ENCODE data around the gene EFNA5.

DNA sequence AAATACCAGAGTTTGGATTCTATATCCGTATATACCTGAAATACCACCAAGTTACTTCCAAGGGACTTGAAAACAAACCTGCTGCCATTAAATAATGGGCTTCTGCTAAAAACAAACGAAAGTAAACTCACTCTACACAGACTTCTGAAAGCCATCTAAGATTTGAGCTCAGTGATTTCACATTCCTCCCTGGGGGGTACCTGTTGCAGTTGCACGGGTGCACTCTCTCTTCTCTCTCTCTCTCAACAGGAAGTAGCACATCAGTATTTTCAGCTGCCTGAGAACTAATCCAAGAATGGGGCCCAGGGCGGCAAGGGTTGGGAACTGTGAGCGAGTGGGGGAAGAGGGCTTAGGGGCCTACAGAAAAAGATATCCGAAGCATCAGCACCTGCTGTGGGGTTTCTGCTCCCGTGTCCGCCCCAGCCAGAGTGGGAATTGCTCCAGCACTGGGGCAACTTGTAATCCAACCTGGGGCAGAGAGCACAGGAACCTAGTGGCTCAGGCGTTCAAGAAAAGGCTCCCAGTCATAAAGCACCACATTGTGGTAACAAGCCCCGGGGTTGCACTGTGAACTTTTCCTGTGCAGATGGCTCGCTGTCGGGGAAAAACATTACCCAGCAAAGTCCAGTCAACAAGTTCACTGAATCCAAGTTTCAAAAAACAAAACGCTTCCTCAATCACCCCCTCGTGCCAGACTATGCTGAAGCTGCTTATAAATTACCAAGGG lies 99.8 kb downstream of the EFNA5 start:
- TF ChIP-seq, protein P1, sequence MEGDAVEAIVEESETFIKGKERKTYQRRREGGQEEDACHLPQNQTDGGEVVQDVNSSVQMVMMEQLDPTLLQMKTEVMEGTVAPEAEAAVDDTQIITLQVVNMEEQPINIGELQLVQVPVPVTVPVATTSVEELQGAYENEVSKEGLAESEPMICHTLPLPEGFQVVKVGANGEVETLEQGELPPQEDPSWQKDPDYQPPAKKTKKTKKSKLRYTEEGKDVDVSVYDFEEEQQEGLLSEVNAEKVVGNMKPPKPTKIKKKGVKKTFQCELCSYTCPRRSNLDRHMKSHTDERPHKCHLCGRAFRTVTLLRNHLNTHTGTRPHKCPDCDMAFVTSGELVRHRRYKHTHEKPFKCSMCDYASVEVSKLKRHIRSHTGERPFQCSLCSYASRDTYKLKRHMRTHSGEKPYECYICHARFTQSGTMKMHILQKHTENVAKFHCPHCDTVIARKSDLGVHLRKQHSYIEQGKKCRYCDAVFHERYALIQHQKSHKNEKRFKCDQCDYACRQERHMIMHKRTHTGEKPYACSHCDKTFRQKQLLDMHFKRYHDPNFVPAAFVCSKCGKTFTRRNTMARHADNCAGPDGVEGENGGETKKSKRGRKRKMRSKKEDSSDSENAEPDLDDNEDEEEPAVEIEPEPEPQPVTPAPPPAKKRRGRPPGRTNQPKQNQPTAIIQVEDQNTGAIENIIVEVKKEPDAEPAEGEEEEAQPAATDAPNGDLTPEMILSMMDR (tag by site-specific recombination; IDR thresholded peaks at IDR 0.05), result no peak
- TF ChIP-seq BCL11A (tag by site-specific recombination; IDR thresholded peaks at IDR 0.05; ENCODE audit: low read depth), result no peak
- no peak for TF ChIP-seq ZNF768 (tag by site-specific recombination; IDR thresholded peaks at IDR 0.05)
- no peak for TF ChIP-seq YY1 (tag by site-specific recombination; IDR thresholded peaks at IDR 0.05)
- no peak for TF ChIP-seq ZNF423 (tag by site-specific recombination; IDR thresholded peaks at IDR 0.05)

Data from HEK293 (cell line).